Endometrial microvascular endothelial cells (primary cell): ENCODE results near the gene ASH1L. TPM values are rescaled to one million over a fixed set of nuclear protein-coding genes. Genes with fewer than 3 reads are reported as not detected.
"Not testable (repeated sequence)": the region's sequence is repeated elsewhere in the genome, so short reads cannot be mapped to it uniquely, and the experiment has no call there.

Experiments used
- in situ Hi-C: cut with HindIII; loops from 2 replicates; pipeline ENCODE4 v1.10.0; 2017; ENCODE audit warnings: low sequenced_read_pairs, low pct_unique_long_range_greater_than_20kb; ENCODE audit errors: inconsistent ontology term
- total RNA-seq: library from RNA; depleted of rRNA; stranded (reverse); fragments of >200 nt; gene quantifications from one replicate; pipeline ENCODE4 v1.2.3, GENCODE V29; 2015; ENCODE audit errors: inconsistent ontology term

ASH1L gene
- total RNA-seq, 1 donor from 2014 or later = 15.4 TPM

GRCh38 chr1:155295942-155296267 lies 266.7 kb downstream of the ASH1L start:
- in situ Hi-C loops = no loop called here

GRCh38 chr1:155295183-155295941 lies 267.2 kb downstream of the ASH1L start:
- in situ Hi-C loops = no loop called here

GRCh38 chr1:155294520-155295182 lies 268.0 kb downstream of the ASH1L start:
- in situ Hi-C loops = no loop called here

- in situ Hi-C loops = no loop called here
Measured at GRCh38 chr1:155293086-155293749, 269.4 kb downstream of the ASH1L start.

- in situ Hi-C loops = not testable (repeated sequence)
Measured at GRCh38 chr1:155291006-155291405, 271.6 kb downstream of the ASH1L start.

GRCh38 chr1:155287987-155288543 lies 274.5 kb downstream of the ASH1L start:
- in situ Hi-C loops = no loop called here

- in situ Hi-C loops = no loop called here
Measured at GRCh38 chr1:155286544-155286943, 276.1 kb downstream of the ASH1L start.

- in situ Hi-C loops = no loop called here
Measured at GRCh38 chr1:155285631-155286044, 277.0 kb downstream of the ASH1L start.

Other genes starting within 250 kb of the ASH1L start
- gene RUSC1, start 241.9 kb downstream of the ASH1L start, total RNA-seq = 32.8 TPM
- gene MSTO1, start 47.4 kb upstream of the ASH1L start, total RNA-seq = 14.5 TPM
- gene YY1AP1, start 126.0 kb upstream of the ASH1L start, total RNA-seq = 28.0 TPM
- 178 TPM for gene DAP3, start 126.3 kb upstream of the ASH1L start, total RNA-seq